EH (cell line): ENCODE measurements around the gene CHDH.

ENCODE experiments used
- DNase-seq: peaks from one replicate; pipeline ENCODE4 v3.0.0-alpha.2; 2015; ENCODE audit warnings: low read depth

Gene CHDH

GRCh38 chr3:53823956-53824657 lies 22.1 kb downstream of the CHDH start:
- DNase-seq = no peak

GRCh38 chr3:53823026-53823955 lies 22.9 kb downstream of the CHDH start:
- DNase-seq = no peak

GRCh38 chr3:53822331-53822741 lies 23.9 kb downstream of the CHDH start:
- DNase-seq = no peak

- peak; percentile 3 for DNase-seq
Observed at GRCh38 chr3:53821631-53822121, 24.5 kb downstream of the CHDH start.

- DNase-seq = no peak
Observed at GRCh38 chr3:53820756-53821580, 25.3 kb downstream of the CHDH start.

GRCh38 chr3:53820084-53820483 lies 26.1 kb downstream of the CHDH start:
- no peak for DNase-seq

GRCh38 chr3:53819163-53819868 lies 26.9 kb downstream of the CHDH start:
- DNase-seq = no peak

- no peak for DNase-seq
Observed at GRCh38 chr3:53818221-53819162, 27.7 kb downstream of the CHDH start.

- DNase-seq = no peak
Observed at GRCh38 chr3:53817809-53818208, 28.4 kb downstream of the CHDH start.

- no peak for DNase-seq
Observed at GRCh38 chr3:53817211-53817610, 29.0 kb downstream of the CHDH start.

GRCh38 chr3:53816425-53816824 lies 29.8 kb downstream of the CHDH start:
- DNase-seq = no peak

GRCh38 chr3:53815651-53816050 lies 30.6 kb downstream of the CHDH start:
- DNase-seq = no peak

GRCh38 chr3:53815067-53815466 lies 31.2 kb downstream of the CHDH start:
- DNase-seq = no peak

- no peak for DNase-seq
Observed at GRCh38 chr3:53813876-53814275, 32.3 kb downstream of the CHDH start.

- DNase-seq = no peak
Observed at GRCh38 chr3:53813229-53813628, 33.0 kb downstream of the CHDH start.

- DNase-seq = no peak
Observed at GRCh38 chr3:53812434-53812833, 33.8 kb downstream of the CHDH start.

- no peak for DNase-seq
Observed at GRCh38 chr3:53811143-53811927, 34.9 kb downstream of the CHDH start.

GRCh38 chr3:53809764-53810400 lies 36.3 kb downstream of the CHDH start:
- no peak for DNase-seq

- DNase-seq = no peak
Observed at GRCh38 chr3:53809267-53809666, 37.0 kb downstream of the CHDH start.
